ENCODE measurements around the gene SORCS3.

- TF ChIP-seq, protein P1, sequence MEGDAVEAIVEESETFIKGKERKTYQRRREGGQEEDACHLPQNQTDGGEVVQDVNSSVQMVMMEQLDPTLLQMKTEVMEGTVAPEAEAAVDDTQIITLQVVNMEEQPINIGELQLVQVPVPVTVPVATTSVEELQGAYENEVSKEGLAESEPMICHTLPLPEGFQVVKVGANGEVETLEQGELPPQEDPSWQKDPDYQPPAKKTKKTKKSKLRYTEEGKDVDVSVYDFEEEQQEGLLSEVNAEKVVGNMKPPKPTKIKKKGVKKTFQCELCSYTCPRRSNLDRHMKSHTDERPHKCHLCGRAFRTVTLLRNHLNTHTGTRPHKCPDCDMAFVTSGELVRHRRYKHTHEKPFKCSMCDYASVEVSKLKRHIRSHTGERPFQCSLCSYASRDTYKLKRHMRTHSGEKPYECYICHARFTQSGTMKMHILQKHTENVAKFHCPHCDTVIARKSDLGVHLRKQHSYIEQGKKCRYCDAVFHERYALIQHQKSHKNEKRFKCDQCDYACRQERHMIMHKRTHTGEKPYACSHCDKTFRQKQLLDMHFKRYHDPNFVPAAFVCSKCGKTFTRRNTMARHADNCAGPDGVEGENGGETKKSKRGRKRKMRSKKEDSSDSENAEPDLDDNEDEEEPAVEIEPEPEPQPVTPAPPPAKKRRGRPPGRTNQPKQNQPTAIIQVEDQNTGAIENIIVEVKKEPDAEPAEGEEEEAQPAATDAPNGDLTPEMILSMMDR (IDR thresholded peaks at IDR 0.05; ENCODE audit: borderline replicate concordance, extremely low read depth, low read length, poor library complexity, severe bottlenecking), result no peak
- no peak for TF ChIP-seq EZH2 (IDR thresholded peaks at IDR 0.05; ENCODE audit: borderline replicate concordance, low read depth, low read length, severe bottlenecking)
These were observed 100.0 kb downstream of the SORCS3 start for GRCh38 chr10:104741127-104741526.
